Measurements from ENCODE around the gene ZCCHC8. TPM values are rescaled to one million over a fixed set of nuclear protein-coding genes. Genes with fewer than 3 reads are reported as not detected.

The ZCCHC8 gene
- total RNA-seq, 4 donors from 2014 or later: 15.6 to 27.7 (median 20.0) TPM

DNA sequence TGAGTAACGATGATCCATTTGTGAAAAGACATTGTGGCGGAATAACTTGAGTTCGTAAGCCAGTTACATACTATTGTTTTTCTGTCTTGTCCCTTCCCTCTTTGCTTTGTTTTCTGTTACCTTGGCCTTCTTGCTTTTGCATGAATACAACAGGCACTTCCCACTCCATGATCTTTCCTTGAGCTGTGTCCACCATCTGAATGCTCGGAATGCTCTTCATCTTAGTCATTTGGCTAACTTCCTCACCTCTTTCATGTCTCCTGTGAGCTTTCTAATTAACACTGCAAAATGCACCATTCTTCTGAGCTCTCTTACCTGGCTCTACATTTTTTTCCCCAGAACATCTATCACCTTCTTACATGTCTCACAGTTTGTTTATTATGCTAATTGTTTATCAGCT is 36.3 kb upstream of the ZCCHC8 start:
- no peak overlapping the region for H3K27ac ChIP-seq
- TF ChIP-seq POLR2A (IDR thresholded peaks at IDR 0.05): no peak
- TF ChIP-seq, protein P1, sequence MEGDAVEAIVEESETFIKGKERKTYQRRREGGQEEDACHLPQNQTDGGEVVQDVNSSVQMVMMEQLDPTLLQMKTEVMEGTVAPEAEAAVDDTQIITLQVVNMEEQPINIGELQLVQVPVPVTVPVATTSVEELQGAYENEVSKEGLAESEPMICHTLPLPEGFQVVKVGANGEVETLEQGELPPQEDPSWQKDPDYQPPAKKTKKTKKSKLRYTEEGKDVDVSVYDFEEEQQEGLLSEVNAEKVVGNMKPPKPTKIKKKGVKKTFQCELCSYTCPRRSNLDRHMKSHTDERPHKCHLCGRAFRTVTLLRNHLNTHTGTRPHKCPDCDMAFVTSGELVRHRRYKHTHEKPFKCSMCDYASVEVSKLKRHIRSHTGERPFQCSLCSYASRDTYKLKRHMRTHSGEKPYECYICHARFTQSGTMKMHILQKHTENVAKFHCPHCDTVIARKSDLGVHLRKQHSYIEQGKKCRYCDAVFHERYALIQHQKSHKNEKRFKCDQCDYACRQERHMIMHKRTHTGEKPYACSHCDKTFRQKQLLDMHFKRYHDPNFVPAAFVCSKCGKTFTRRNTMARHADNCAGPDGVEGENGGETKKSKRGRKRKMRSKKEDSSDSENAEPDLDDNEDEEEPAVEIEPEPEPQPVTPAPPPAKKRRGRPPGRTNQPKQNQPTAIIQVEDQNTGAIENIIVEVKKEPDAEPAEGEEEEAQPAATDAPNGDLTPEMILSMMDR (IDR thresholded peaks at IDR 0.05): no peak
- no peaks in the 10 kb centered on the region for H3K4me1 ChIP-seq
- WGBS, 2 donors: 97 to 99% methylated on average over 4 of the region's 4 CpGs
- H3K9me3 ChIP-seq: no peaks in the 10 kb centered on the region
- no peak for DNase-seq
- H3K27me3 ChIP-seq: no peaks in the 10 kb centered on the region
- H3K36me3 ChIP-seq: peaks cover 0 to 74% (median 0%) of the 10 kb centered on the region in 3 donors
- no peak overlapping the region for H3K4me3 ChIP-seq
- intact Hi-C loops (cut with DNase I): no loop called here

DNA sequence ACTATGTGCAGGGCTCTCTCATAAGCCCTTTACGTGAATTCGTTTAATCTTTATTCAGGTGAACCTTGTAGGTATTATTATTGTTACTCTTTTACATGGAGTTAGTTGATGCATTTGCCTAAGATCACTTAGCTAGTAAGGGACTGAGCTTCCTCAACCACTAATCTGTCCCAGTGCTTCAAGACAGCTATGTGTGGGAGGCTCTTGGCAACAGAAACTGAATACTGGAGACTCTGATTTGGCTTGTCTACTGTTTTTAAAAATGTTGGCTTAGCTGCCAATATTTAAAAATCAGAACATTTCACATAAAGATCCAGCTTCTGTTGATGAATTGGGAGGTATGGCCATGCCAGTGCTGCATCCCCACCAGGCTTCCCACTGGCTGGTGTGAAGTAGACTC is 33.1 kb upstream of the ZCCHC8 start:
- intact Hi-C loops (cut with DNase I): no loop called here

DNA sequence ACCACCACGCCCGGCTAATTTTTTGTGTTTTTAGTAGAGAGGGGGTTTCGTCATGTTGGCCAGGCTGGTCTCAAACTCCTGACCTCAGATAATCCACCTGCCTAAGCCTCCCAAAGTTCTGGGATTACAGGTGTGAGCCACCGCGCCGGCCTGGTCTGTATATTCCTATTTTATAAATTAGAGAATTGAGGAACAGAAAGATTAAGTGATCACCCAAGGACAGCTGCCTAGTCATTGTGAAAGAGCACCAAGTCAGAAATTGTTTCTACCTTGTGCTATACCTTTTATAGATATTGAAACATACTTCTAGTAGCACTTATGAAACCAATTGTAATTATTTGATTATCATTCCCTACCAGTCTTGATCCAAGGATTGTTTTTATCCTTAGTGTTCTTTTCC is 28.3 kb upstream of the ZCCHC8 start:
- Histone ChIP-seq H3K4me3 (no peak overlapping the region), H3K27ac (no peak overlapping the region), H3K4me1 (peaks cover 7 to 28% (median 21%) of the 10 kb centered on the region in 3 donors), H3K36me3 (peaks cover 0 to 11% (median 0%) of the 10 kb centered on the region in 3 donors), H3K27me3 (no peaks in the 10 kb centered on the region), H3K9me3 (no peaks in the 10 kb centered on the region)
- 88 to 96% methylated on average over 6 of the region's 6 CpGs for WGBS, 2 donors
- intact Hi-C loops (cut with DNase I): no loop called here
- TF ChIP-seq, protein P1 (IDR thresholded peaks at IDR 0.05): no peak
- no peak for TF ChIP-seq POLR2A (IDR thresholded peaks at IDR 0.05)
- DNase-seq: no peak

More for the DNA sequence above, 33.1 kb upstream of the ZCCHC8 start:
- Histone ChIP-seq H3K4me3 (no peak overlapping the region), H3K27ac (no peak overlapping the region), H3K9me3 (no peaks in the 10 kb centered on the region), H3K36me3 (peaks cover 0 to 46% (median 0%) of the 10 kb centered on the region in 3 donors), H3K27me3 (no peaks in the 10 kb centered on the region), H3K4me1 (no peaks in the 10 kb centered on the region)
- DNase-seq: no peak
- TF ChIP-seq, protein P1 (IDR thresholded peaks at IDR 0.05): no peak
- no peak for TF ChIP-seq POLR2A (IDR thresholded peaks at IDR 0.05)
- WGBS, 2 donors: 90 to 92% methylated on average over 2 of the region's 2 CpGs

DNA sequence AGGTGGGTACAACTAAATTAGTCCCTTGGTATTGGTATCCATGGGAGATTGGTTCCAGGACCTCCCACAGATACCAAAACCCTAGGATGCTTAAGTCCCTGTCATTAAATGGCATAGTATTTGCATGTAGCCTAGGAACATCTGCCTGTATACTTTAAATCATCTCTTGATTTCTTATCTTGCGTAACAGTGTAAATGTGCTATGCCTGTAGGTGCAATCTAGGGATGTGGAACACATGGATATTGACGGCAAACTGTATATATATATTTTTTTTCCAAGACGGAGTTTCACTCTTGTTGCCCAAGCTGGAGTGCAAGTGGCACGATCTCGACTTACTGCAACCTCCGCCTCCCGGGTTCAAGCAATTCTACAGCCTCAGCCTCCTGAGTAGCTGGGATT is 27.9 kb upstream of the ZCCHC8 start:
- Histone ChIP-seq H3K4me3 (no peak overlapping the region), H3K27me3 (no peaks in the 10 kb centered on the region), H3K36me3 (peaks cover 0 to 6% (median 0%) of the 10 kb centered on the region in 3 donors), H3K27ac (no peak overlapping the region), H3K9me3 (no peaks in the 10 kb centered on the region), H3K4me1 (peaks cover 7 to 33% (median 25%) of the 10 kb centered on the region in 3 donors)
- intact Hi-C loops (cut with DNase I): no loop called here
- WGBS, 2 donors: 88 to 90% methylated on average over 7 of the region's 7 CpGs
- TF ChIP-seq, protein P1 (IDR thresholded peaks at IDR 0.05): no peak
- no peak for TF ChIP-seq POLR2A (IDR thresholded peaks at IDR 0.05)
- no peak for DNase-seq

DNA sequence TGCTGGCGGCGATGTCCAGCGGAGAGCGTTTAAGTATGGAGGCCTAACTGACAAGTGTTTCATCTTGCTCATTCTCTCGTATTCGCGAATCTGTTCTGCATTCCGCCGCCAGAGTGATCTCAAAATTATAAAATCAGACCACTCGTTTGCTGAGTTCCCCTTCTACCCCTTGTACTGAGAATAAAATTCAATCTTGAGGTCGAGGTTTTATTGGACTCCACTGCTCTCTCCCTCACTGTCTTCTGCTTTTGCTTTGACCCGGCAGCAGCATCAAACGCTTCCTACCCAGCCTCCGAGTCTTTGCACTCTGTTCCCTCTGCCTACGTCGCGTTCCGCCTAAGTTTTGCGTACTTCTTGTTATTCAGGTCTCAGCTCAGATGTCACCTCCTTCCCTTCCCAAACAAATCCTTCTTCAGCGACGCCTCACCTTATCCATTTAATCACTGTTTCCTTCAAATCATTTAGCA is 26.8 kb upstream of the ZCCHC8 start:
- Histone ChIP-seq H3K27me3 (no peaks in the 10 kb centered on the region), H3K4me3 (peak overlapping the region; percentile 73 to 93 (median 82)), H3K27ac (peak overlapping the region; percentile 97 to 100 (median 99)), H3K36me3 (peaks cover 0 to 6% (median 0%) of the 10 kb centered on the region in 3 donors), H3K9me3 (no peaks in the 10 kb centered on the region), H3K4me1 (peaks cover 11 to 43% (median 33%) of the 10 kb centered on the region in 3 donors)
- WGBS, 2 donors: 0 to 1% methylated on average over 18 to 21 of the region's 21 CpGs
- DNase-seq: no peak
- TF ChIP-seq, protein P1 (IDR thresholded peaks at IDR 0.05): no peak
- no peak for TF ChIP-seq POLR2A (IDR thresholded peaks at IDR 0.05)
- intact Hi-C loops (cut with DNase I): no loop called here

Data from esophagus squamous epithelium (tissue), 5 donors.